B cell (primary cell): Measurements from ENCODE around the gene UQCC3. TPM values are rescaled to one million over a fixed set of nuclear protein-coding genes. Genes with fewer than 3 reads are reported as not detected.
A peak's percentile ranks its signal among the peaks of the same experiment; 100 is the strongest.
"Not testable (repeated sequence)": the region's sequence is repeated elsewhere in the genome, so short reads cannot be mapped to it uniquely, and the experiment has no call there.

ENCODE experiments used
- ATAC-seq: fragments of 200-7000 bp; cut with Tn5 transposase; one replicate; pipeline ENCODE4 v1.10.0; 2021; ENCODE audit warnings: low read depth, mild to moderate bottlenecking, moderate number of reproducible peaks, moderate library complexity
- CTCF ChIA-PET: fragments of 350-600 bp; sonication (Branson Sonifier 250); formaldehyde crosslinking; loops from one replicate; lab custom pipeline; 2021; ENCODE audit warnings: antibody characterized with exemption, inconsistent platforms; lab: Charles Lee
- POLR2A ChIA-PET: fragments of 350-600 bp; sonication (Branson Sonifier 250); formaldehyde crosslinking; loops from one replicate; lab custom pipeline; 2021; ENCODE audit warnings: antibody characterized with exemption; lab: Charles Lee
- DNase-seq: peaks from one replicate; pipeline ENCODE4 v3.0.0; 2013
- H2AFZ ChIP-seq: 2 replicates; pipeline ENCODE4 v1.6.1; 2012; ENCODE audit warnings: mild to moderate bottlenecking, low read depth, low read length; ENCODE audit not compliant: insufficient read depth, poor library complexity, severe bottlenecking
- H3K27ac ChIP-seq, 2 donors: 1 replicate in 1 of 2; 2 replicates in 1 of 2; pipeline ENCODE4 v1.5.1; 2012 to 2013; ENCODE audit warnings: low read length in 2 of 2, mild to moderate bottlenecking in 2 of 2, moderate library complexity in 1 of 2
- H3K27me3 ChIP-seq, 4 experiments: fragments of 200-600 bp in 1 of 4; sonication (generic) in 1 of 4; replicated peaks in 1 of 4; 1 replicate in 2 of 4; 2 replicates in 2 of 4; pipeline versions ENCODE4 v1.6.1 to v1.7.0; 2013 to 2016; ENCODE audit warnings: low read length in 3 of 4, mild to moderate bottlenecking in 2 of 4, mixed read lengths in 1 of 4, moderate library complexity in 1 of 4; ENCODE audit not compliant: insufficient read depth in 4 of 4, control insufficient read depth in 3 of 4; ENCODE audit errors: control extremely low read depth in 1 of 4
- H3K36me3 ChIP-seq, 2 experiments: replicated peaks in 1 of 2; 1 replicate in 1 of 2; 2 replicates in 1 of 2; pipeline versions ENCODE4 v1.6.1 to v1.7.1; 2013; ENCODE audit warnings: low read length in 1 of 2; ENCODE audit not compliant: insufficient read depth in 2 of 2, control insufficient read depth in 1 of 2; ENCODE audit errors: control extremely low read depth in 1 of 2, extremely low read depth in 1 of 2
- H3K4me1 ChIP-seq, 2 donors: fragments of 200-600 bp in 1 of 2; sonication (generic) in 1 of 2; 1 replicate in 1 of 2; 2 replicates in 1 of 2; pipeline versions ENCODE4 v1.5.1 to v1.6.1; 2013 to 2017; ENCODE audit warnings: low read length in 2 of 2; ENCODE audit not compliant: control insufficient read depth in 2 of 2, insufficient read depth in 2 of 2
- H3K4me2 ChIP-seq: replicated peaks from 2 replicates; pipeline ENCODE3; 2012; ENCODE audit warnings: mild to moderate bottlenecking, low read depth, low read length; ENCODE audit not compliant: poor library complexity, severe bottlenecking
- H3K4me3 ChIP-seq, 5 experiments: fragments of 200-600 bp in 1 of 5; sonication (generic) in 1 of 5; 1 replicate in 3 of 5; 2 replicates in 2 of 5; pipeline versions ENCODE4 v1.5.1 to v1.7.0; 2011 to 2016; ENCODE audit warnings: low read length in 4 of 5, mild to moderate bottlenecking in 4 of 5, low read depth in 2 of 5, control low read depth in 1 of 5, moderate library complexity in 1 of 5; ENCODE audit not compliant: insufficient read depth in 1 of 5; ENCODE audit errors: control extremely low read depth in 1 of 5, extremely low read depth in 1 of 5
- H3K79me2 ChIP-seq: fragments of 200-600 bp; sonication (generic); one replicate; pipeline ENCODE4 v1.6.0; 2016; ENCODE audit warnings: low read length; ENCODE audit not compliant: control insufficient read depth, insufficient read depth
- H3K9ac ChIP-seq: fragments of 200-600 bp; sonication (generic); 2 replicates; pipeline ENCODE4 v1.6.1; 2017; ENCODE audit warnings: mild to moderate bottlenecking, low read length, moderate library complexity
- H3K9me3 ChIP-seq, 3 donors: one replicate each; pipeline versions ENCODE4 v1.6.1 to v1.7.1; 2013; ENCODE audit warnings: low read length in 2 of 3; ENCODE audit not compliant: control insufficient read depth in 2 of 3, insufficient read depth in 1 of 3; ENCODE audit errors: control extremely low read depth in 1 of 3
- H4K20me1 ChIP-seq: 2 replicates; pipeline ENCODE4 v1.6.0; 2012; ENCODE audit warnings: mild to moderate bottlenecking, low read length; ENCODE audit not compliant: insufficient read depth, control insufficient read depth, poor library complexity, severe bottlenecking
- H3K27ac Mint-ChIP-seq: one replicate; pipeline ENCODE4 v1.8.0; 2021; ENCODE audit warnings: mixed read lengths
- H3K27me3 Mint-ChIP-seq: one replicate; pipeline ENCODE4 v1.8.0; 2021; ENCODE audit warnings: mixed read lengths
- H3K4me1 Mint-ChIP-seq: one replicate; pipeline ENCODE4 v1.8.0; 2021; ENCODE audit warnings: mixed read lengths
- H3K4me3 Mint-ChIP-seq: one replicate; pipeline ENCODE4 v1.8.0; 2021; ENCODE audit warnings: mixed read lengths
- H3K9me3 Mint-ChIP-seq: one replicate; pipeline ENCODE4 v1.8.0; 2022; ENCODE audit warnings: mixed read lengths; ENCODE audit not compliant: insufficient read depth
- EZH2 ChIP-seq: IDR thresholded peaks from 2 replicates; pipeline ENCODE4 v1.6.1; 2012; ENCODE audit warnings: borderline replicate concordance, low read depth, mild to moderate bottlenecking, moderate library complexity, low read length; ENCODE audit not compliant: insufficient read depth, poor library complexity, severe bottlenecking
- WGBS: methylation state at CpG from one replicate; pipeline ENCODE4 v1.1.5; 2013; ENCODE audit warnings: missing lambda C conversion rate; ENCODE audit not compliant: insufficient coverage; 5-methylcytosine and 5-hydroxymethylcytosine counted together
- intact Hi-C: fragments of 100-400 bp; cut with micrococcal nuclease; formaldehyde crosslinking; loops from one replicate; pipeline ENCODE4 v1.10.0; 2022
- polyA plus RNA-seq: library from polyadenylated mRNA; depleted of rRNA; stranded (reverse); fragments of >200 nt; gene quantifications from 2 replicates; pipeline ENCODE4 v1.2.3, GENCODE V29; 2012
- total RNA-seq, 2 donors: library from RNA; stranded (reverse); fragments of 120-200 nt in 1 of 2; gene quantifications; 1 replicate in 1 of 2; 2 replicates in 1 of 2; pipeline versions ENCODE4 v1.2.3 to v1.2.4, GENCODE V29; 2013 to 2022
- TF ChIP-seq, protein P1 (sequence below): fragments of 200-600 bp; IDR thresholded peaks from one replicate; pipeline ENCODE4 v1.8.0; 2022; ENCODE audit warnings: antibody characterized with exemption, mild to moderate bottlenecking

Gene UQCC3
- total and polyA plus RNA-seq, 2 donors (not counting 1 experiment from before 2014, with no cell fraction given), result 5.6 to 6.5 TPM

DNA sequence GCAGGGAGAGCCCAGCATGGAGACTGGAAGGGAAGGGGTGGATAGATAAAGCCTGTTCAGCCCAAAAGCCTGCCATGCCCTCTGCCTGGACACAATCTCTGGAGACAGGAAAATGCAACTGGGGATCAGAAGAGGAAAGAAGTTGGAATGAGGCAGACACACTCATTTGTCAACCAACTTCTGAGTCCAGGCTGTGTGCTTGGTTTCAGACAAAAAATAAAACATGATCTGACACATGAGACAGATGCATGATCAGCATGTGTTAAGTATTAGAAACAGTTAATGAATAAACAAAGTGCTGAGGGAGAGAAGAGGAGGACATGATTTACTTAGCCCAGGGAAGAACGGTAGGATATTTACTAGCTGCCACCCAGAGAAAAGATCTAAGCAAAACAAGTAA lies 17.0 kb downstream of the UQCC3 start:
- ChIA-PET POLR2A (no interaction called here), CTCF (interaction anchor here (1.6 kb wide), 1 partner anchor 15 kb away, joined by 3 read pairs; no protein-coding TSS in a partner anchor)
- Histone ChIP-seq H3K79me2 (no peaks in the 10 kb centered on the region), H3K4me3 (no peak overlapping the region), H3K4me1 (peaks cover 3 to 4% of the 10 kb centered on the region in 2 donors), H3K9ac (no peak overlapping the region), H4K20me1 (no peaks in the 10 kb centered on the region), H2AFZ (no peak overlapping the region), H3K9me3 (no peaks in the 10 kb centered on the region), H3K36me3 (peaks cover 0 to 18% of the 10 kb centered on the region in 2 experiments), H3K27ac (no peak overlapping the region), H3K4me2 (no peak overlapping the region), H3K27me3 (peaks cover 0 to 17% (median 6%) of the 10 kb centered on the region in 4 experiments)
- WGBS, result no CpG with 5 or more reads among the region's 1 CpG
- H3K27ac Mint-ChIP-seq, result no peak overlapping the region
- no peaks in the 10 kb centered on the region for H3K9me3 Mint-ChIP-seq
- H3K4me1 Mint-ChIP-seq, result no peaks in the 10 kb centered on the region
- no peak for TF ChIP-seq EZH2
- ATAC-seq (no peak), DNase-seq (no peak)
- no peak overlapping the region for H3K4me3 Mint-ChIP-seq
- intact Hi-C loops, result no loop called here
- peaks cover 4% of the 10 kb centered on the region for H3K27me3 Mint-ChIP-seq

DNA sequence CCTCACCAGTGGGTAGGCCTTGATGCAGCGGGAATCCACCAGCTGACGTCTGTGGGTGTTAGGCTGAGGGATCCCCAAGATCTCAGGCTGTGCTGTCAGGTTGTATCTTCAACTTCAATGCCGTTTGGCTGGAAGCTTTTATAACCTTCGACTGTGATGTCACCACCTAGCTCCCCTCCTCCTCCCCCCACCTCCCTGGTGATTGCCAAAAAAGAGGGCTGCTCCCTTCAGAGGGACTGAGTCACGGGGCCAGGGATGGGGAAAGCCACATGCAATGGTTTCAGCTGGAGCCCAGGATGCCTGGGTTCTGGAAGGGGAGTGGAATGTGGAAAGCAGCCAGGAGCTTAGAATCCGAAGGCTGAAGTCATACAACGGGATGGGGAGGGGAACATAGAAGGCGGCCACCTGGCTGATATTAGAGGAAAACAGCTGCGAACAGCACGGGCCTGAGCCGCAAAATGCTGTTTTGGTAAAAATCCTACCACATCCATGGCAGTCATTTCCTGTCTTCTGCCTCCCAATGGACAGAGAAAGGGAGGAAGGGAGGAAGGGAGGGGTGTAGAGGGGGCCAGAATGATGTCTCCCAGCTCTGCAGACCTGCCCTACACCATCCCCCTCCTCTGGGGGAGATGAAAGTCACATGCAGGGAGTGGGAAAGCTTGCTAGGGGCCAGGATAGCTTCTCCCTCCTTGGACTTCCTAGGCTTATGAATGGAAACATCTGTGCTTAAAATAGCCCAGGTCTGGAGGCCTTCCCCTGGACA lies 18.1 kb downstream of the UQCC3 start, which contains the start of gene LRRN4CL:
LRRN4CL (minus strand) TSS at position 110 of the 763 bp plus-strand sequence. CDS start 1,022 bp downstream, outside the sequence.
- Mint-ChIP-seq H3K27me3 (peaks cover 4% of the 10 kb centered on the region), H3K4me3 (no peak within 1 kb of the TSS), H3K27ac (peak within 1 kb of the TSS; percentile 26), H3K9me3 (no peaks in the 10 kb centered on the region), H3K4me1 (peaks cover under 1% of the 10 kb centered on the region)
- Histone ChIP-seq H3K36me3 (peaks cover 0 to 18% of the 10 kb centered on the region in 2 experiments), H3K4me3 (no peak within 1 kb of the TSS), H3K4me2 (no peak within 1 kb of the TSS), H3K4me1 (peaks cover 3 to 6% of the 10 kb centered on the region in 2 donors), H3K27me3 (peaks cover 0 to 17% (median 6%) of the 10 kb centered on the region in 4 experiments), H3K9ac (no peak within 1 kb of the TSS), H3K9me3 (no peaks in the 10 kb centered on the region), H3K27ac (no peak within 1 kb of the TSS), H4K20me1 (no peaks in the 10 kb centered on the region), H3K79me2 (no peaks in the 10 kb centered on the region), H2AFZ (no peak within 1 kb of the TSS)
- intact Hi-C loops, result no loop called here
- ChIA-PET CTCF (interaction anchor here (0.7 to 1.6 kb wide), 5 partner anchors 9 to 174 kb away, joined by 3 to 5 read pairs (median 4); no protein-coding TSS in a partner anchor), POLR2A (interaction anchor here (0.9 kb wide), 1 partner anchor 38 kb away, joined by 3 read pairs; the partner anchor contains the start of gene HNRNPUL2)
- TF ChIP-seq EZH2, result no peak
- TF ChIP-seq, protein P1, sequence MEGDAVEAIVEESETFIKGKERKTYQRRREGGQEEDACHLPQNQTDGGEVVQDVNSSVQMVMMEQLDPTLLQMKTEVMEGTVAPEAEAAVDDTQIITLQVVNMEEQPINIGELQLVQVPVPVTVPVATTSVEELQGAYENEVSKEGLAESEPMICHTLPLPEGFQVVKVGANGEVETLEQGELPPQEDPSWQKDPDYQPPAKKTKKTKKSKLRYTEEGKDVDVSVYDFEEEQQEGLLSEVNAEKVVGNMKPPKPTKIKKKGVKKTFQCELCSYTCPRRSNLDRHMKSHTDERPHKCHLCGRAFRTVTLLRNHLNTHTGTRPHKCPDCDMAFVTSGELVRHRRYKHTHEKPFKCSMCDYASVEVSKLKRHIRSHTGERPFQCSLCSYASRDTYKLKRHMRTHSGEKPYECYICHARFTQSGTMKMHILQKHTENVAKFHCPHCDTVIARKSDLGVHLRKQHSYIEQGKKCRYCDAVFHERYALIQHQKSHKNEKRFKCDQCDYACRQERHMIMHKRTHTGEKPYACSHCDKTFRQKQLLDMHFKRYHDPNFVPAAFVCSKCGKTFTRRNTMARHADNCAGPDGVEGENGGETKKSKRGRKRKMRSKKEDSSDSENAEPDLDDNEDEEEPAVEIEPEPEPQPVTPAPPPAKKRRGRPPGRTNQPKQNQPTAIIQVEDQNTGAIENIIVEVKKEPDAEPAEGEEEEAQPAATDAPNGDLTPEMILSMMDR, result no peak
- DNase-seq, result no peak
- ATAC-seq, result no peak
- WGBS, result 95% methylated on average over 6 of the region's 11 CpGs

DNA sequence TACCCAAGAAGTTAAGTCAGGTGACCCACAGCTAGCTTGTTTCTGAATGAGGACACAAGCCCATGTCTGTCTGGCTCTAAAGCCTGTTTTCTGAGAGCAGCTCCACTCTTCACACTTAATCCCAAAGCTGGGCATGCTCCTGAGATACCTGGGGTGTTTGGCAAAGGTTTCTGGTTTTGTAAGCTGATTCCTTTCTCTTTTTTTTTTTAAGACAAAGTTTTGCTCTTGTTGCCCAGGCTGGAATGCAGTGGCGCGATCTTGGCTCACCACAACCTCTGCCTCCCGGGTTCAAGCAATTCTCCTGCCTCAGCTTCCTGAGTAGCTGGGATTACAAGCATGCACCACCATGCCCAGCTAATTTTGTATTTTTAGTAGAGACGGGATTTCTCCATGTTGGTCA lies 22.2 kb downstream of the UQCC3 start:
- not testable (repeated sequence) for H3K27me3 ChIP-seq, H3K9me3 ChIP-seq, H2AFZ ChIP-seq, H3K4me1 Mint-ChIP-seq, H3K27ac Mint-ChIP-seq, H3K9me3 Mint-ChIP-seq, H3K79me2 ChIP-seq, H3K9ac ChIP-seq, H4K20me1 ChIP-seq, H3K27me3 Mint-ChIP-seq, H3K4me1 ChIP-seq, H3K4me3 ChIP-seq, DNase-seq, ATAC-seq, H3K4me3 Mint-ChIP-seq, H3K4me2 ChIP-seq, H3K27ac ChIP-seq
- intact Hi-C loops, result loop anchor here (1.0 kb wide), 5 partner anchors 14 to 313 kb away; partner anchors contain the start of gene UBXN1
- peaks cover 0 to 18% of the 10 kb centered on the region in 2 experiments for H3K36me3 ChIP-seq
- no CpG with 5 or more reads among the region's 4 CpGs for WGBS
- CTCF ChIA-PET, result interaction anchor here (0.6 to 5.3 kb wide), 24 partner anchors 8 to 312 kb away, joined by 3 to 41 read pairs (median 4); partner anchors contain the start of genes BSCL2, C11orf98, CSKMT and LBHD1
- POLR2A ChIA-PET, result interaction anchor here (0.7 to 1.4 kb wide), 2 partner anchors 12 to 34 kb away, joined by 4 to 5 read pairs; partner anchors contain the start of gene HNRNPUL2
